H9 (cell line): Measurements from ENCODE around the gene RUNX1. TPM values are rescaled to one million over a fixed set of nuclear protein-coding genes. Genes with fewer than 3 reads are reported as not detected.

ENCODE experiments used
- DNase-seq: peaks from one replicate; pipeline ENCODE4 v3.0.0-alpha.2; 2017
- H2AFZ ChIP-seq: one replicate; pipeline ENCODE4 v1.6.1; 2013; ENCODE audit warnings: mild to moderate bottlenecking, low read length, control low read depth, moderate library complexity
- H2AK5ac ChIP-seq: 2 replicates; pipeline ENCODE4 v1.6.1; 2013; ENCODE audit warnings: low read length, control low read depth, mixed read lengths; ENCODE audit not compliant: insufficient read length
- H2BK120ac ChIP-seq: one replicate; pipeline ENCODE4 v1.6.1; 2013; ENCODE audit warnings: low read depth, mild to moderate bottlenecking, low read length, control low read depth, inconsistent platforms; ENCODE audit not compliant: poor library complexity, severe bottlenecking
- H2BK12ac ChIP-seq: 2 replicates; pipeline ENCODE4 v1.6.1; 2013; ENCODE audit warnings: low read length, control low read depth, mixed read lengths, low read depth; ENCODE audit not compliant: insufficient read length
- H2BK15ac ChIP-seq: 2 replicates; pipeline ENCODE4 v1.6.1; 2013; ENCODE audit warnings: low read depth, low read length, control low read depth
- H2BK20ac ChIP-seq: one replicate; pipeline ENCODE4 v1.6.1; 2013; ENCODE audit warnings: low read depth, mild to moderate bottlenecking, low read length, control low read depth, inconsistent platforms; ENCODE audit not compliant: poor library complexity, severe bottlenecking
- H2BK5ac ChIP-seq: 2 replicates; pipeline ENCODE4 v1.6.1; 2013; ENCODE audit warnings: low read length, control low read depth, mixed read lengths; ENCODE audit not compliant: insufficient read length
- H3K14ac ChIP-seq: 2 replicates; pipeline ENCODE4 v1.6.1; 2013; ENCODE audit warnings: low read length, control low read depth; ENCODE audit not compliant: insufficient read depth
- H3K18ac ChIP-seq: 2 replicates; pipeline ENCODE4 v1.6.1; 2013; ENCODE audit warnings: low read depth, mild to moderate bottlenecking, mixed read lengths, low read length, control low read depth; ENCODE audit not compliant: insufficient read length
- H3K23ac ChIP-seq: 2 replicates; pipeline ENCODE4 v1.6.1; 2013; ENCODE audit warnings: low read length, control low read depth, mixed read lengths, low read depth; ENCODE audit not compliant: insufficient read length
- H3K23me2 ChIP-seq: 2 replicates; pipeline ENCODE4 v1.6.1; 2013; ENCODE audit warnings: low read depth, mild to moderate bottlenecking, mixed read lengths, low read length, control low read depth; ENCODE audit not compliant: insufficient read length, poor library complexity, severe bottlenecking
- H3K27ac ChIP-seq: 2 replicates; pipeline ENCODE4 v1.5.1; 2013; ENCODE audit warnings: low read length, control low read depth, mixed read lengths, low read depth; ENCODE audit not compliant: insufficient read length
- H3K27me3 ChIP-seq: 2 replicates; pipeline ENCODE4 v1.6.1; 2013; ENCODE audit warnings: low read length, control low read depth, inconsistent platforms; ENCODE audit not compliant: insufficient read depth
- H3K4ac ChIP-seq: 2 replicates; pipeline ENCODE4 v1.6.1; 2013; ENCODE audit warnings: low read depth, mild to moderate bottlenecking, control low read depth, inconsistent platforms, low read length, moderate library complexity
- H3K4me1 ChIP-seq: 2 replicates; pipeline ENCODE4 v1.6.1; 2013; ENCODE audit warnings: low read length, control low read depth, inconsistent platforms; ENCODE audit not compliant: insufficient read depth
- H3K4me2 ChIP-seq: 2 replicates; pipeline ENCODE4 v1.6.1; 2013; ENCODE audit warnings: low read length, control low read depth, mixed read lengths; ENCODE audit not compliant: insufficient read length, insufficient read depth
- H3K56ac ChIP-seq: 2 replicates; pipeline ENCODE4 v1.6.1; 2013; ENCODE audit warnings: low read depth, mild to moderate bottlenecking, mixed read lengths, low read length, control low read depth; ENCODE audit not compliant: insufficient read length
- H3K79me1 ChIP-seq: 2 replicates; pipeline ENCODE4 v1.6.1; 2013; ENCODE audit warnings: low read depth, mild to moderate bottlenecking, moderate library complexity, low read length, control low read depth, inconsistent platforms; ENCODE audit not compliant: insufficient read depth, poor library complexity, severe bottlenecking
- H3K79me2 ChIP-seq: 2 replicates; pipeline ENCODE4 v1.6.1; 2013; ENCODE audit warnings: low read length, control low read depth, inconsistent platforms; ENCODE audit not compliant: insufficient read depth
- H3K9ac ChIP-seq: 2 replicates; pipeline ENCODE4 v1.6.1; 2013; ENCODE audit warnings: low read length, control low read depth, mixed read lengths; ENCODE audit not compliant: insufficient read length; ENCODE audit errors: extremely low read depth
- H3K9me3 ChIP-seq: one replicate; pipeline ENCODE4 v1.6.1; 2013; ENCODE audit warnings: low read depth, low read length, inconsistent platforms; ENCODE audit not compliant: control insufficient read depth
- H3T11ph ChIP-seq: one replicate; pipeline ENCODE4 v1.6.1; 2013; ENCODE audit warnings: mild to moderate bottlenecking, low read length, control low read depth, inconsistent platforms
- H4K20me1 ChIP-seq: one replicate; pipeline ENCODE4 v1.6.1; 2013; ENCODE audit not compliant: control insufficient read depth, insufficient read length, insufficient read depth
- H4K5ac ChIP-seq: 2 replicates; pipeline ENCODE4 v1.6.1; 2013; ENCODE audit warnings: low read depth, mild to moderate bottlenecking, mixed read lengths, low read length, control low read depth; ENCODE audit not compliant: insufficient read length
- H4K8ac ChIP-seq: replicated peaks from 2 replicates; pipeline ENCODE4 v1.6.1; 2013; ENCODE audit warnings: low read length, control low read depth, mixed read lengths, low read depth; ENCODE audit not compliant: insufficient read length
- H4K91ac ChIP-seq: 2 replicates; pipeline ENCODE4 v1.6.1; 2013; ENCODE audit warnings: low read depth, mild to moderate bottlenecking, moderate library complexity, mixed read lengths, low read length, control low read depth; ENCODE audit not compliant: insufficient read length
- H3K27ac Mint-ChIP-seq, 3 experiments: 2 replicates in 2 of 3; 3 replicates in 1 of 3; pipeline ENCODE4 v1.8.0; 2020 to 2021; ENCODE audit warnings: mixed read lengths in 3 of 3, mild to moderate bottlenecking in 1 of 3, moderate library complexity in 1 of 3
- H3K27me3 Mint-ChIP-seq: 2 replicates; pipeline ENCODE4 v1.8.0; 2021; ENCODE audit warnings: low read depth, mild to moderate bottlenecking, moderate library complexity, mixed read lengths
- H3K36me3 Mint-ChIP-seq, 3 experiments: 2 replicates in 2 of 3; 3 replicates in 1 of 3; pipeline ENCODE4 v1.8.0; 2020 to 2021; ENCODE audit warnings: low read depth in 3 of 3, mixed read lengths in 3 of 3; ENCODE audit not compliant: insufficient read depth in 1 of 3
- H3K4me1 Mint-ChIP-seq, 2 experiments: 2 replicates each; pipeline ENCODE4 v1.8.0; 2020; ENCODE audit warnings: mixed read lengths in 2 of 2
- H3K4me3 Mint-ChIP-seq, 2 experiments: 2 replicates in 1 of 2; 3 replicates in 1 of 2; pipeline ENCODE4 v1.8.0; 2020 to 2021; ENCODE audit warnings: mild to moderate bottlenecking in 2 of 2, mixed read lengths in 2 of 2, moderate library complexity in 1 of 2
- H3K9me3 Mint-ChIP-seq, 2 experiments: 2 replicates in 1 of 2; 3 replicates in 1 of 2; pipeline ENCODE4 v1.8.0; 2020; ENCODE audit warnings: mild to moderate bottlenecking in 2 of 2, mixed read lengths in 2 of 2, moderate library complexity in 1 of 2
- CTCF ChIP-seq: fragments of 200-600 bp; sonication (generic); conservative IDR thresholded peaks from 3 replicates; pipeline ENCODE4 v1.8.0; 2021; ENCODE audit warnings: antibody characterized with exemption, mild to moderate bottlenecking
- total RNA-seq: library from RNA; stranded (reverse); gene quantifications from 2 replicates; pipeline ENCODE4 v1.2.1, GENCODE V29; 2021

Gene RUNX1
- total RNA-seq, 1 experiment from 2014 or later = 0.72 TPM

- no peak overlapping the region for H3K27ac ChIP-seq
Measured at GRCh38 chr21:34983680-34984086, 65.4 kb downstream of the RUNX1 start.

More at GRCh38 chr21:34983680-34984086, 65.4 kb downstream of the RUNX1 start:
- Histone ChIP-seq H3T11ph (no peak overlapping the region), H2AFZ (no peak overlapping the region), H2BK5ac (no peak overlapping the region), H3K23me2 (no peaks in the 10 kb centered on the region), H3K27me3 (no peaks in the 10 kb centered on the region), H2AK5ac (no peak overlapping the region), H3K79me1 (no peaks in the 10 kb centered on the region), H2BK12ac (no peak overlapping the region), H4K5ac (no peak overlapping the region), H4K8ac (no peak overlapping the region), H3K23ac (no peak overlapping the region), H2BK20ac (no peak overlapping the region), H3K4ac (no peak overlapping the region), H3K79me2 (no peaks in the 10 kb centered on the region), H3K9me3 (no peaks in the 10 kb centered on the region), H3K14ac (no peak overlapping the region), H4K20me1 (no peaks in the 10 kb centered on the region), H3K4me1 (no peaks in the 10 kb centered on the region; the same call in 1 of the 2 replicates), H3K18ac (no peak overlapping the region), H2BK15ac (no peak overlapping the region), H2BK120ac (no peak overlapping the region), H4K91ac (no peak overlapping the region), H3K9ac (no peak overlapping the region), H3K4me2 (no peak overlapping the region), H3K56ac (no peak overlapping the region)
- Mint-ChIP-seq H3K4me3 (no peak overlapping the region), H3K36me3 (no peaks in the 10 kb centered on the region), H3K27me3 (peaks cover 27% of the 10 kb centered on the region), H3K4me1 (peaks cover 8 to 18% of the 10 kb centered on the region in 2 experiments), H3K9me3 (no peaks in the 10 kb centered on the region; a peak in 1 of 5 replicates), H3K27ac (no peak overlapping the region)
- TF ChIP-seq CTCF = no peak
- DNase-seq = no peak
